Activated CD4-positive, alpha-beta T cell treated with anti-CD3 and anti-CD28 coated beads for 36 hours (primary cell): Measurements from ENCODE around the gene GSTM5. TPM values are rescaled to one million over a fixed set of nuclear protein-coding genes. Genes with fewer than 3 reads are reported as not detected.
"Not testable (repeated sequence)": the region's sequence is repeated elsewhere in the genome, so short reads cannot be mapped to it uniquely, and the experiment has no call there.

Experiments
- ATAC-seq: fragments of 200-7000 bp; cut with Tn5 transposase; one replicate; pipeline ENCODE4 v1.10.0; 2021; ENCODE audit warnings: mild to moderate bottlenecking, moderate library complexity
- CTCF ChIA-PET: fragments of 350-600 bp; sonication (Branson Sonifier 250); formaldehyde crosslinking; loops from one replicate; lab custom pipeline; 2021; ENCODE audit warnings: antibody characterized with exemption; lab: Charles Lee
- POLR2A ChIA-PET: fragments of 350-600 bp; sonication (Branson Sonifier 250); formaldehyde crosslinking; loops from one replicate; lab custom pipeline; 2021; ENCODE audit warnings: antibody characterized with exemption, inconsistent platforms; lab: Charles Lee
- DNase-seq: peaks from one replicate; pipeline ENCODE4 v3.0.0-alpha.2; 2020
- H3K27ac Mint-ChIP-seq: one replicate; pipeline ENCODE4 v1.8.0; 2021; ENCODE audit warnings: mixed read lengths
- H3K27me3 Mint-ChIP-seq: one replicate; pipeline ENCODE4 v1.8.0; 2021; ENCODE audit warnings: mixed read lengths
- H3K36me3 Mint-ChIP-seq: one replicate; pipeline ENCODE4 v1.8.0; 2021; ENCODE audit warnings: low read depth, mixed read lengths
- H3K4me1 Mint-ChIP-seq: one replicate; pipeline ENCODE4 v1.8.0; 2021; ENCODE audit warnings: mixed read lengths
- H3K4me3 Mint-ChIP-seq: one replicate; pipeline ENCODE4 v1.8.0; 2021; ENCODE audit warnings: mild to moderate bottlenecking, moderate library complexity, mixed read lengths
- H3K9me3 Mint-ChIP-seq: one replicate; pipeline ENCODE4 v1.8.0; 2021; ENCODE audit warnings: low read depth, mixed read lengths
- intact Hi-C, 2 experiments: fragments of 100-400 bp; cut with DNase I in 1 of 2; cut with micrococcal nuclease in 1 of 2; formaldehyde crosslinking; loops; one replicate each; pipeline versions ENCODE4 v1.14.2 to v1.15.1; 2022 to 2024; cut with DNase I, micrococcal nuclease
- total RNA-seq, 2 experiments: library from RNA; stranded (reverse); gene quantifications; one replicate each; pipeline ENCODE4 v1.2.3, GENCODE V29; 2021

GSTM5 gene
- total RNA-seq, 2 experiments from 2014 or later, result 0.25 to 0.54 TPM

- intact Hi-C loops, H3K4me1 Mint-ChIP-seq, ATAC-seq, DNase-seq, CTCF ChIA-PET, H3K36me3 Mint-ChIP-seq, POLR2A ChIA-PET, H3K4me3 Mint-ChIP-seq, H3K27ac Mint-ChIP-seq, H3K9me3 Mint-ChIP-seq, H3K27me3 Mint-ChIP-seq: not testable (repeated sequence)
Measured at GRCh38 chr1:109678637-109679036, 33.4 kb upstream of the GSTM5 start.

- Mint-ChIP-seq H3K4me1 (peaks cover 19% of the 10 kb centered on the region), H3K36me3 (peaks cover 11% of the 10 kb centered on the region)
- H3K9me3 Mint-ChIP-seq, H3K27ac Mint-ChIP-seq, ATAC-seq, H3K27me3 Mint-ChIP-seq, H3K4me3 Mint-ChIP-seq, POLR2A ChIA-PET, DNase-seq, CTCF ChIA-PET: not testable (repeated sequence)
- intact Hi-C loops, result loop anchor here in 1 of 2 experiments (5.0 kb wide), 1 partner anchor 58 kb away; the partner anchor contains the start of gene GSTM3
Measured at GRCh38 chr1:109684777-109685176, 27.3 kb upstream of the GSTM5 start.

GRCh38 chr1:109685399-109685798, 26.7 kb upstream of the GSTM5 start:
- H3K4me1 Mint-ChIP-seq, result peaks cover 20% of the 10 kb centered on the region
- H3K36me3 Mint-ChIP-seq, result peaks cover 16% of the 10 kb centered on the region
- DNase-seq, POLR2A ChIA-PET, ATAC-seq, H3K4me3 Mint-ChIP-seq, H3K27me3 Mint-ChIP-seq, H3K9me3 Mint-ChIP-seq, CTCF ChIA-PET, H3K27ac Mint-ChIP-seq: not testable (repeated sequence)
- intact Hi-C loops, result loop anchor here in 1 of 2 experiments (5.0 kb wide), 1 partner anchor 57 kb away; the partner anchor contains the start of gene GSTM3

- H3K4me1 Mint-ChIP-seq, result peaks cover 20% of the 10 kb centered on the region
- POLR2A ChIA-PET, H3K27me3 Mint-ChIP-seq, H3K27ac Mint-ChIP-seq, CTCF ChIA-PET, H3K4me3 Mint-ChIP-seq, ATAC-seq, H3K9me3 Mint-ChIP-seq, DNase-seq: not testable (repeated sequence)
- intact Hi-C loops, result loop anchor here (2.0 to 5.0 kb wide), 2 partner anchors 43 to 56 kb away; partner anchors contain the start of gene GSTM3 (in 1 of the 2)
- peaks cover 20% of the 10 kb centered on the region for H3K36me3 Mint-ChIP-seq
Measured at GRCh38 chr1:109685890-109686289, 26.2 kb upstream of the GSTM5 start.

- ATAC-seq, DNase-seq, H3K27me3 Mint-ChIP-seq, H3K9me3 Mint-ChIP-seq: not testable (repeated sequence)
- ChIA-PET POLR2A (interaction anchor here (1.7 to 2.1 kb wide), 2 partner anchors 47 to 138 kb away, joined by 9 to 10 read pairs; partner anchors contain the start of gene GNAI3), CTCF (interaction anchor here (0.6 to 2.5 kb wide), 17 partner anchors 16 to 297 kb away, joined by 3 to 30 read pairs (median 5); partner anchors contain the start of genes AHCYL1, GNAI3, GSTM3 and GSTM4)
- intact Hi-C loops, result loop anchor here (1.0 to 5.0 kb wide), 8 partner anchors 20 to 297 kb away; partner anchors contain the start of genes AHCYL1 (in 1 of the 2), GSTM3 (in 1 of the 2) and GSTM4 (in 1 of the 2)
- H3K4me3 Mint-ChIP-seq, result peak overlapping the region; percentile 88
- peaks cover 20% of the 10 kb centered on the region for H3K4me1 Mint-ChIP-seq
- peak overlapping the region; percentile 96 for H3K27ac Mint-ChIP-seq
- H3K36me3 Mint-ChIP-seq, result peaks cover 22% of the 10 kb centered on the region
Measured at GRCh38 chr1:109687109-109687508, 24.9 kb upstream of the GSTM5 start.

GRCh38 chr1:109687641-109688499, 24.2 kb upstream of the GSTM5 start, which contains the start of gene GSTM1:
Gene GSTM1, plus strand, starts transcription at chr1:109687817. Its CDS starts 57 bp downstream, at chr1:109687874.
- H3K27ac Mint-ChIP-seq, result peak within 1 kb of the TSS; percentile 96
- POLR2A ChIA-PET, result interaction anchor here (0.6 to 2.1 kb wide), 4 partner anchors 48 to 714 kb away, joined by 3 to 10 read pairs (median 6); partner anchors contain the start of gene GNAI3
- intact Hi-C loops, result loop anchor here (1.0 to 5.0 kb wide), 9 partner anchors 21 to 651 kb away; partner anchors contain the start of genes AHCYL1 (in 1 of the 2), GSTM3 (in 1 of the 2), GSTM4 (in 1 of the 2) and RBM15 (in 1 of the 2)

GRCh38 chr1:109689844-109690405, 22.1 kb upstream of the GSTM5 start:
- peaks cover 20% of the 10 kb centered on the region for H3K4me1 Mint-ChIP-seq
- H3K4me3 Mint-ChIP-seq, result no peak overlapping the region
- intact Hi-C loops, result loop anchor here (2.0 to 5.0 kb wide), 2 partner anchors 52 to 649 kb away; partner anchors contain the start of genes GSTM3 (in 1 of the 2) and RBM15 (in 1 of the 2)
- H3K9me3 Mint-ChIP-seq, result peaks cover 3% of the 10 kb centered on the region
- DNase-seq (no peak), ATAC-seq (no peak)
- H3K36me3 Mint-ChIP-seq, result peaks cover 22% of the 10 kb centered on the region
- CTCF ChIA-PET, result interaction anchor here (1.0 to 1.2 kb wide), 3 partner anchors 39 to 53 kb away, joined by 3 to 7 read pairs (median 3); no protein-coding TSS in a partner anchor
- H3K27ac Mint-ChIP-seq, result no peak overlapping the region
- no peaks in the 10 kb centered on the region for H3K27me3 Mint-ChIP-seq
- POLR2A ChIA-PET, result interaction anchor here (1.0 kb wide), 1 partner anchor 23 kb away, joined by 4 read pairs; no protein-coding TSS in a partner anchor

More at GRCh38 chr1:109687641-109688499, 24.2 kb upstream of the GSTM5 start, which contains the start of gene GSTM1:
- peaks cover 20% of the 10 kb centered on the region for H3K4me1 Mint-ChIP-seq
- H3K9me3 Mint-ChIP-seq, result peaks cover 7% of the 10 kb centered on the region
- H3K4me3 Mint-ChIP-seq, result peak within 1 kb of the TSS; percentile 88
- peaks cover 22% of the 10 kb centered on the region for H3K36me3 Mint-ChIP-seq
- CTCF ChIA-PET, result interaction anchor here (0.6 to 2.5 kb wide), 26 partner anchors 17 to 557 kb away, joined by 3 to 30 read pairs (median 4); partner anchors contain the start of genes AHCYL1, CYB561D1, GNAI3 and GSTM3
- DNase-seq (peak; percentile 94), ATAC-seq (peak; percentile 99)
- H3K27me3 Mint-ChIP-seq, result no peaks in the 10 kb centered on the region

- POLR2A ChIA-PET, result no interaction called here
- H3K4me1 Mint-ChIP-seq, result peaks cover 20% of the 10 kb centered on the region
- H3K27ac Mint-ChIP-seq, result no peak overlapping the region
- ATAC-seq (no peak), DNase-seq (no peak)
- H3K4me3 Mint-ChIP-seq, result no peak overlapping the region
- peaks cover 22% of the 10 kb centered on the region for H3K36me3 Mint-ChIP-seq
- H3K27me3 Mint-ChIP-seq, result no peaks in the 10 kb centered on the region
- no peaks in the 10 kb centered on the region for H3K9me3 Mint-ChIP-seq
- CTCF ChIA-PET, result interaction anchor here (0.6 to 1.7 kb wide), 3 partner anchors 47 to 146 kb away, joined by 3 to 4 read pairs (median 4); no protein-coding TSS in a partner anchor
- intact Hi-C loops, result no loop called here
Measured at GRCh38 chr1:109691759-109692158, 20.3 kb upstream of the GSTM5 start.

- H3K27ac Mint-ChIP-seq, H3K4me3 Mint-ChIP-seq, DNase-seq, ATAC-seq, H3K27me3 Mint-ChIP-seq, CTCF ChIA-PET, H3K9me3 Mint-ChIP-seq, H3K4me1 Mint-ChIP-seq, intact Hi-C loops, POLR2A ChIA-PET: not testable (repeated sequence)
- H3K36me3 Mint-ChIP-seq, result peaks cover 19% of the 10 kb centered on the region
Measured at GRCh38 chr1:109694400-109694799, 17.7 kb upstream of the GSTM5 start.

- intact Hi-C loops, H3K4me3 Mint-ChIP-seq, H3K9me3 Mint-ChIP-seq, H3K4me1 Mint-ChIP-seq, H3K27ac Mint-ChIP-seq, DNase-seq, POLR2A ChIA-PET, H3K27me3 Mint-ChIP-seq, ATAC-seq: not testable (repeated sequence)
- peaks cover 14% of the 10 kb centered on the region for H3K36me3 Mint-ChIP-seq
- CTCF ChIA-PET, result interaction anchor here (0.6 to 1.1 kb wide), 2 partner anchors 55 to 393 kb away, joined by 4 read pairs; no protein-coding TSS in a partner anchor
Measured at GRCh38 chr1:109695138-109695537, 16.9 kb upstream of the GSTM5 start.
